HEK293 (cell line): ENCODE data around the gene NHSL2.

ENCODE experiments used
- GLIS1 ChIP-seq: fragments of 450-650 bp; formaldehyde crosslinking; IDR thresholded peaks from 2 replicates; pipeline ENCODE4 v1.5.1; 2016; ENCODE audit warnings: missing biosample characterization, missing genetic modification characterization
- HOXA7 ChIP-seq: sonication (generic); formaldehyde crosslinking; IDR thresholded peaks from 2 replicates; pipeline ENCODE4 v1.8.1; 2022; ENCODE audit warnings: missing genetic modification reagents, borderline replicate concordance
- KLF1 ChIP-seq: fragments of 450-650 bp; formaldehyde crosslinking; IDR thresholded peaks from 2 replicates; pipeline ENCODE4 v1.5.1; 2016; ENCODE audit warnings: missing biosample characterization, missing genetic modification characterization
- MYNN ChIP-seq: fragments of 450-650 bp; formaldehyde crosslinking; IDR thresholded peaks from 2 replicates; pipeline ENCODE4 v1.5.1; 2016; ENCODE audit warnings: missing biosample characterization, missing genetic modification characterization, borderline replicate concordance
- MZF1 ChIP-seq: fragments of 450-650 bp; formaldehyde crosslinking; IDR thresholded peaks from 2 replicates; pipeline ENCODE4 v1.5.1; 2017; ENCODE audit warnings: missing biosample characterization, missing genetic modification characterization, borderline replicate concordance
- OVOL3 ChIP-seq: fragments of 450-650 bp; formaldehyde crosslinking; IDR thresholded peaks from 2 replicates; pipeline ENCODE4 v1.5.1; 2016; ENCODE audit warnings: missing biosample characterization, missing genetic modification characterization
- RBAK ChIP-seq: fragments of 450-650 bp; formaldehyde crosslinking; IDR thresholded peaks from 2 replicates; pipeline ENCODE4 v1.5.1; 2016; ENCODE audit warnings: missing biosample characterization, missing genetic modification characterization
- ZNF112 ChIP-seq: fragments of 450-650 bp; formaldehyde crosslinking; IDR thresholded peaks from 2 replicates; pipeline ENCODE4 v1.5.0; 2017; ENCODE audit warnings: missing biosample characterization, missing genetic modification characterization
- ZNF138 ChIP-seq: fragments of 450-650 bp; formaldehyde crosslinking; IDR thresholded peaks from 2 replicates; pipeline ENCODE4 v1.5.1; 2016; ENCODE audit warnings: missing biosample characterization, missing genetic modification characterization, borderline replicate concordance
- ZNF16 ChIP-seq: fragments of 450-650 bp; formaldehyde crosslinking; IDR thresholded peaks from 2 replicates; pipeline ENCODE4 v1.5.1; 2016; ENCODE audit warnings: low read depth, missing biosample characterization, missing genetic modification characterization
- ZNF202 ChIP-seq: fragments of 450-650 bp; formaldehyde crosslinking; IDR thresholded peaks from 2 replicates; pipeline ENCODE4 v1.5.1; 2016; ENCODE audit warnings: missing biosample characterization, missing genetic modification characterization, borderline replicate concordance
- ZNF335 ChIP-seq: fragments of 450-650 bp; formaldehyde crosslinking; conservative IDR thresholded peaks from 2 replicates; pipeline ENCODE4 v1.5.1; 2016; ENCODE audit warnings: missing biosample characterization, missing genetic modification characterization
- ZNF501 ChIP-seq: fragments of 450-650 bp; formaldehyde crosslinking; IDR thresholded peaks from 2 replicates; pipeline ENCODE4 v1.5.1; 2016; ENCODE audit warnings: missing biosample characterization, missing genetic modification characterization
- ZNF510 ChIP-seq: fragments of 450-650 bp; formaldehyde crosslinking; IDR thresholded peaks from 2 replicates; pipeline ENCODE4 v1.5.1; 2018; ENCODE audit warnings: mild to moderate bottlenecking, missing genetic modification characterization, missing biosample characterization; ENCODE audit not compliant: insufficient replicate concordance
- ZNF610 ChIP-seq: fragments of 450-650 bp; formaldehyde crosslinking; IDR thresholded peaks from 2 replicates; pipeline ENCODE4 v1.5.1; 2016; ENCODE audit warnings: missing biosample characterization, missing genetic modification characterization, borderline replicate concordance
- ZNF624 ChIP-seq: fragments of 450-650 bp; formaldehyde crosslinking; IDR thresholded peaks from 2 replicates; pipeline ENCODE4 v1.5.1; 2017; ENCODE audit warnings: missing biosample characterization, missing genetic modification characterization
- ZNF664 ChIP-seq: fragments of 450-650 bp; formaldehyde crosslinking; IDR thresholded peaks from 2 replicates; pipeline ENCODE4 v1.5.1; 2016; ENCODE audit warnings: missing biosample characterization, missing genetic modification characterization
- ZNF776 ChIP-seq: fragments of 450-650 bp; formaldehyde crosslinking; IDR thresholded peaks from 2 replicates; pipeline ENCODE4 v1.5.0; 2017; ENCODE audit warnings: missing biosample characterization, missing genetic modification characterization, borderline replicate concordance
- ZNF791 ChIP-seq: fragments of 450-650 bp; formaldehyde crosslinking; IDR thresholded peaks from 2 replicates; pipeline ENCODE4 v1.5.1; 2016; ENCODE audit warnings: missing biosample characterization, missing genetic modification characterization
- TF ChIP-seq, protein P1 (sequence below): fragments of 450-650 bp; formaldehyde crosslinking; IDR thresholded peaks from 2 replicates; pipeline ENCODE4 v1.5.1; 2016; ENCODE audit warnings: missing biosample characterization, missing genetic modification characterization, borderline replicate concordance
- TF ChIP-seq, protein P2 (sequence below): fragments of 450-650 bp; formaldehyde crosslinking; IDR thresholded peaks from 2 replicates; pipeline ENCODE4 v1.5.1; 2016; ENCODE audit warnings: missing biosample characterization, missing genetic modification characterization
- TF ChIP-seq, protein P3 (sequence below): fragments of 450-650 bp; formaldehyde crosslinking; IDR thresholded peaks from 2 replicates; pipeline ENCODE4 v1.5.1; 2016; ENCODE audit warnings: missing biosample characterization, missing genetic modification characterization
- TF ChIP-seq, protein P4 (sequence below): fragments of 450-650 bp; formaldehyde crosslinking; IDR thresholded peaks from 2 replicates; pipeline ENCODE4 v1.5.1; 2016; ENCODE audit warnings: missing biosample characterization, missing genetic modification characterization, borderline replicate concordance
- TF ChIP-seq, protein P5 (sequence below): fragments of 450-650 bp; formaldehyde crosslinking; IDR thresholded peaks from 2 replicates; pipeline ENCODE4 v1.5.0; 2017; ENCODE audit warnings: missing biosample characterization, missing genetic modification characterization, borderline replicate concordance
- TF ChIP-seq, protein P6 (sequence below): fragments of 450-650 bp; formaldehyde crosslinking; IDR thresholded peaks from 2 replicates; pipeline ENCODE4; 2016; ENCODE audit warnings: missing biosample characterization, missing genetic modification characterization

The NHSL2 gene

DNA sequence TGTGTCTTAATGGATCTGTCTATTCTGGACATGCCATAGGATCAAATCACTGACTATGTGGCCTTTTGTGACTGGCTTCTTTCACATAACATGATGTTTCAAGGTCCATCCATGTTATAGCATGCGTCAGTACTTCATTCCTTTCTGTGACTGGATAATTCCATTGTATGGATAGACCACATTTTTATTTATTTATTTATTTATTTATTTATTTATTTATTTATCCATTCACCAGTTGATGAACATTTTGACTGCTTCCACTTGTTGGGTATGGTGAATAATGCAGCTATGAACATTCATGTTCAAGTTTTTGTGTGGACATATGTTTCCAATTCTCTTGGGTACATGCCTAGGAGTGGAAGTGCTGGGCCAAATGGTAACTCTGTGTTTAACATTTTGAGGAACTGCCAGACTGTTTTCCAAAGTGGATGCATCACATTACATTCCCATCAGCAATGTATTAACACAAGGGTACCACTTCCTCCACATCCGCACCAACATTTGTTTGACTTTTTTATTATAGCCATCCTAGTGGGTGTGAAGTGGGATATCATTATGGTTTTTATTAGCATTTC is 207.1 kb downstream of the NHSL2 start (continued):
- TF ChIP-seq, protein P1, sequence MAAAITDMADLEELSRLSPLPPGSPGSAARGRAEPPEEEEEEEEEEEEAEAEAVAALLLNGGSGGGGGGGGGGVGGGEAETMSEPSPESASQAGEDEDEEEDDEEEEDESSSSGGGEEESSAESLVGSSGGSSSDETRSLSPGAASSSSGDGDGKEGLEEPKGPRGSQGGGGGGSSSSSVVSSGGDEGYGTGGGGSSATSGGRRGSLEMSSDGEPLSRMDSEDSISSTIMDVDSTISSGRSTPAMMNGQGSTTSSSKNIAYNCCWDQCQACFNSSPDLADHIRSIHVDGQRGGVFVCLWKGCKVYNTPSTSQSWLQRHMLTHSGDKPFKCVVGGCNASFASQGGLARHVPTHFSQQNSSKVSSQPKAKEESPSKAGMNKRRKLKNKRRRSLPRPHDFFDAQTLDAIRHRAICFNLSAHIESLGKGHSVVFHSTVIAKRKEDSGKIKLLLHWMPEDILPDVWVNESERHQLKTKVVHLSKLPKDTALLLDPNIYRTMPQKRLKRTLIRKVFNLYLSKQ (tag by site-specific recombination), result peak; percentile 76; the same call in 1 of the 2 replicates
- TF ChIP-seq, protein P2, sequence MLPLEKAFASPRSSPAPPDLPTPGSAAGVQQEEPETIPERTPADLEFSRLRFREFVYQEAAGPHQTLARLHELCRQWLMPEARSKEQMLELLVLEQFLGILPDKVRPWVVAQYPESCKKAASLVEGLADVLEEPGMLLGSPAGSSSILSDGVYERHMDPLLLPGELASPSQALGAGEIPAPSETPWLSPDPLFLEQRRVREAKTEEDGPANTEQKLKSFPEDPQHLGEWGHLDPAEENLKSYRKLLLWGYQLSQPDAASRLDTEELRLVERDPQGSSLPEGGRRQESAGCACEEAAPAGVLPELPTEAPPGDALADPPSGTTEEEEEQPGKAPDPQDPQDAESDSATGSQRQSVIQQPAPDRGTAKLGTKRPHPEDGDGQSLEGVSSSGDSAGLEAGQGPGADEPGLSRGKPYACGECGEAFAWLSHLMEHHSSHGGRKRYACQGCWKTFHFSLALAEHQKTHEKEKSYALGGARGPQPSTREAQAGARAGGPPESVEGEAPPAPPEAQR (tag by site-specific recombination), result no peak
- TF ChIP-seq ZNF202 (tag by site-specific recombination) (peak; percentile 98), ZNF335 (tag by site-specific recombination) (no peak), ZNF138 (tag by site-specific recombination) (peak; percentile 97), OVOL3 (tag by site-specific recombination) (no peak), ZNF112 (no peak), ZNF501 (tag by site-specific recombination) (no peak), ZNF791 (tag by site-specific recombination) (0 out of 2 replicates have a peak, but pooled peaks have one; percentile 60), MZF1 (tag by site-specific recombination) (peak; percentile 55; the same call in 1 of the 2 replicates), ZNF776 (tag by site-specific recombination) (no peak), ZNF510 (tag by site-specific recombination) (peak; percentile 80), KLF1 (no peak), ZNF664 (tag by site-specific recombination) (peak; percentile 76), ZNF624 (tag by site-specific recombination) (no peak), GLIS1 (tag by site-specific recombination) (no peak), ZNF610 (tag by site-specific recombination) (no peak), ZNF16 (tag by site-specific recombination) (no peak), MYNN (tag by site-specific recombination) (peak; percentile 30; the same call in 1 of the 2 replicates), HOXA7 (CRISPR knock-in tag) (no peak), RBAK (tag by site-specific recombination) (peak; percentile 75; the same call in 1 of the 2 replicates)
- TF ChIP-seq, protein P3, sequence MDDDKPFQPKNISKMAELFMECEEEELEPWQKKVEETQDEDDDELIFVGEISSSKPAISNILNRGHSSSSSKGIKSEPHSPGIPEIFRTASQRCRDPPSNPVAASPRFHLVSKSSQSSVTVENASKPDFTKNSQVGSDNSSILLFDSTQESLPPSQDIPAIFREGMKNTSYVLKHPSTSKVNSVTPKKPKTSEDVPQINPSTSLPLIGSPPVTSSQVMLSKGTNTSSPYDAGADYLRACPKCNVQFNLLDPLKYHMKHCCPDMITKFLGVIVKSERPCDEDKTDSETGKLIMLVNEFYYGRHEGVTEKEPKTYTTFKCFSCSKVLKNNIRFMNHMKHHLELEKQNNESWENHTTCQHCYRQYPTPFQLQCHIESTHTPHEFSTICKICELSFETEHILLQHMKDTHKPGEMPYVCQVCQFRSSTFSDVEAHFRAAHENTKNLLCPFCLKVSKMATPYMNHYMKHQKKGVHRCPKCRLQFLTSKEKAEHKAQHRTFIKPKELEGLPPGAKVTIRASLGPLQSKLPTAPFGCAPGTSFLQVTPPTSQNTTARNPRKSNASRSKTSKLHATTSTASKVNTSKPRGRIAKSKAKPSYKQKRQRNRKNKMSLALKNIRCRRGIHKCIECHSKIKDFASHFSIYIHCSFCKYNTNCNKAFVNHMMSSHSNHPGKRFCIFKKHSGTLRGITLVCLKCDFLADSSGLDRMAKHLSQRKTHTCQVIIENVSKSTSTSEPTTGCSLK (tag by site-specific recombination), result no peak
- TF ChIP-seq, protein P4, sequence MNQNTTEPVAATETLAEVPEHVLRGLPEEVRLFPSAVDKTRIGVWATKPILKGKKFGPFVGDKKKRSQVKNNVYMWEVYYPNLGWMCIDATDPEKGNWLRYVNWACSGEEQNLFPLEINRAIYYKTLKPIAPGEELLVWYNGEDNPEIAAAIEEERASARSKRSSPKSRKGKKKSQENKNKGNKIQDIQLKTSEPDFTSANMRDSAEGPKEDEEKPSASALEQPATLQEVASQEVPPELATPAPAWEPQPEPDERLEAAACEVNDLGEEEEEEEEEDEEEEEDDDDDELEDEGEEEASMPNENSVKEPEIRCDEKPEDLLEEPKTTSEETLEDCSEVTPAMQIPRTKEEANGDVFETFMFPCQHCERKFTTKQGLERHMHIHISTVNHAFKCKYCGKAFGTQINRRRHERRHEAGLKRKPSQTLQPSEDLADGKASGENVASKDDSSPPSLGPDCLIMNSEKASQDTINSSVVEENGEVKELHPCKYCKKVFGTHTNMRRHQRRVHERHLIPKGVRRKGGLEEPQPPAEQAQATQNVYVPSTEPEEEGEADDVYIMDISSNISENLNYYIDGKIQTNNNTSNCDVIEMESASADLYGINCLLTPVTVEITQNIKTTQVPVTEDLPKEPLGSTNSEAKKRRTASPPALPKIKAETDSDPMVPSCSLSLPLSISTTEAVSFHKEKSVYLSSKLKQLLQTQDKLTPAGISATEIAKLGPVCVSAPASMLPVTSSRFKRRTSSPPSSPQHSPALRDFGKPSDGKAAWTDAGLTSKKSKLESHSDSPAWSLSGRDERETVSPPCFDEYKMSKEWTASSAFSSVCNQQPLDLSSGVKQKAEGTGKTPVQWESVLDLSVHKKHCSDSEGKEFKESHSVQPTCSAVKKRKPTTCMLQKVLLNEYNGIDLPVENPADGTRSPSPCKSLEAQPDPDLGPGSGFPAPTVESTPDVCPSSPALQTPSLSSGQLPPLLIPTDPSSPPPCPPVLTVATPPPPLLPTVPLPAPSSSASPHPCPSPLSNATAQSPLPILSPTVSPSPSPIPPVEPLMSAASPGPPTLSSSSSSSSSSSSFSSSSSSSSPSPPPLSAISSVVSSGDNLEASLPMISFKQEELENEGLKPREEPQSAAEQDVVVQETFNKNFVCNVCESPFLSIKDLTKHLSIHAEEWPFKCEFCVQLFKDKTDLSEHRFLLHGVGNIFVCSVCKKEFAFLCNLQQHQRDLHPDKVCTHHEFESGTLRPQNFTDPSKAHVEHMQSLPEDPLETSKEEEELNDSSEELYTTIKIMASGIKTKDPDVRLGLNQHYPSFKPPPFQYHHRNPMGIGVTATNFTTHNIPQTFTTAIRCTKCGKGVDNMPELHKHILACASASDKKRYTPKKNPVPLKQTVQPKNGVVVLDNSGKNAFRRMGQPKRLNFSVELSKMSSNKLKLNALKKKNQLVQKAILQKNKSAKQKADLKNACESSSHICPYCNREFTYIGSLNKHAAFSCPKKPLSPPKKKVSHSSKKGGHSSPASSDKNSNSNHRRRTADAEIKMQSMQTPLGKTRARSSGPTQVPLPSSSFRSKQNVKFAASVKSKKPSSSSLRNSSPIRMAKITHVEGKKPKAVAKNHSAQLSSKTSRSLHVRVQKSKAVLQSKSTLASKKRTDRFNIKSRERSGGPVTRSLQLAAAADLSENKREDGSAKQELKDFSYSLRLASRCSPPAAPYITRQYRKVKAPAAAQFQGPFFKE (tag by site-specific recombination), result no peak
- TF ChIP-seq, protein P5, sequence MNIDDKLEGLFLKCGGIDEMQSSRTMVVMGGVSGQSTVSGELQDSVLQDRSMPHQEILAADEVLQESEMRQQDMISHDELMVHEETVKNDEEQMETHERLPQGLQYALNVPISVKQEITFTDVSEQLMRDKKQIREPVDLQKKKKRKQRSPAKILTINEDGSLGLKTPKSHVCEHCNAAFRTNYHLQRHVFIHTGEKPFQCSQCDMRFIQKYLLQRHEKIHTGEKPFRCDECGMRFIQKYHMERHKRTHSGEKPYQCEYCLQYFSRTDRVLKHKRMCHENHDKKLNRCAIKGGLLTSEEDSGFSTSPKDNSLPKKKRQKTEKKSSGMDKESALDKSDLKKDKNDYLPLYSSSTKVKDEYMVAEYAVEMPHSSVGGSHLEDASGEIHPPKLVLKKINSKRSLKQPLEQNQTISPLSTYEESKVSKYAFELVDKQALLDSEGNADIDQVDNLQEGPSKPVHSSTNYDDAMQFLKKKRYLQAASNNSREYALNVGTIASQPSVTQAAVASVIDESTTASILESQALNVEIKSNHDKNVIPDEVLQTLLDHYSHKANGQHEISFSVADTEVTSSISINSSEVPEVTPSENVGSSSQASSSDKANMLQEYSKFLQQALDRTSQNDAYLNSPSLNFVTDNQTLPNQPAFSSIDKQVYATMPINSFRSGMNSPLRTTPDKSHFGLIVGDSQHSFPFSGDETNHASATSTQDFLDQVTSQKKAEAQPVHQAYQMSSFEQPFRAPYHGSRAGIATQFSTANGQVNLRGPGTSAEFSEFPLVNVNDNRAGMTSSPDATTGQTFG, result no peak
- TF ChIP-seq, protein P6, sequence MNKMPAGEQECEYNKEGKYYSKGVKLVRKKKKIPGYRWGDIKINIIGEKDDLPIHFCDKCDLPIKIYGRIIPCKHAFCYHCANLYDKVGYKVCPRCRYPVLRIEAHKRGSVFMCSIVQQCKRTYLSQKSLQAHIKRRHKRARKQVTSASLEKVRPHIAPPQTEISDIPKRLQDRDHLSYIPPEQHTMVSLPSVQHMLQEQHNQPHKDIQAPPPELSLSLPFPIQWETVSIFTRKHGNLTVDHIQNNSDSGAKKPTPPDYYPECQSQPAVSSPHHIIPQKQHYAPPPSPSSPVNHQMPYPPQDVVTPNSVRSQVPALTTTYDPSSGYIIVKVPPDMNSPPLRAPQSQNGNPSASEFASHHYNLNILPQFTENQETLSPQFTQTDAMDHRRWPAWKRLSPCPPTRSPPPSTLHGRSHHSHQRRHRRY (tag by site-specific recombination), result no peak
